Body of pancreas (tissue), 4 donors: ENCODE measurements around the gene ALDH3A1.

Source experiments
- CTCF ChIP-seq, 7 experiments: fragments of 450-650 bp in 4 of 7; fragments of 200-600 bp in 3 of 7; sonication (generic) in 3 of 7; IDR thresholded peaks; one replicate each; pipeline ENCODE4 v1.5.1; 2016 to 2019; ENCODE audit warnings: antibody characterized with exemption in 7 of 7
- POLR2A ChIP-seq, 3 donors: fragments of 450-650 bp; IDR thresholded peaks; one replicate each; pipeline ENCODE4 v1.6.1; 2016; ENCODE audit warnings: antibody characterized with exemption in 3 of 3, mild to moderate bottlenecking in 2 of 3

- TF ChIP-seq CTCF (IDR thresholded peaks at IDR 0.05) (no peak), POLR2A (IDR thresholded peaks at IDR 0.05) (no peak)
Measured at GRCh38 chr17:19744492-19744891, 3.6 kb downstream of the ALDH3A1 start.
